Measurements from ENCODE around the gene ITPR1.
A peak's percentile ranks its signal among the peaks of the same experiment; 100 is the strongest.

Gene ITPR1

GRCh38 chr3:4533489-4534443, 40.6 kb downstream of the ITPR1 start (continued):
- TF ChIP-seq INSM2 (tag by site-specific recombination; IDR thresholded peaks at IDR 0.05) = no peak
- TF ChIP-seq ZBTB7A (tag by site-specific recombination; IDR thresholded peaks at IDR 0.05; ENCODE audit: low read depth) = no peak
- no peak for TF ChIP-seq ZSCAN23 (tag by site-specific recombination; IDR thresholded peaks at IDR 0.05)
- peak; percentile 59 for TF ChIP-seq SP7 (tag by site-specific recombination; IDR thresholded peaks at IDR 0.05)
- peak; percentile 36; the same call in 1 of the 2 replicates for TF ChIP-seq ZBTB20 (tag by site-specific recombination; IDR thresholded peaks at IDR 0.05)
- TF ChIP-seq OVOL3 (tag by site-specific recombination; IDR thresholded peaks at IDR 0.05) = no peak
- 0 out of 2 replicates have a peak, but pooled peaks have one; percentile 45 for TF ChIP-seq ZNF580 (tag by site-specific recombination; IDR thresholded peaks at IDR 0.05)
- TF ChIP-seq ZNF596 (tag by site-specific recombination; IDR thresholded peaks at IDR 0.05) = no peak
- no peak for TF ChIP-seq ZNF558 (tag by site-specific recombination; IDR thresholded peaks at IDR 0.05)
- TF ChIP-seq ZNF449 (tag by site-specific recombination; IDR thresholded peaks at IDR 0.05) = no peak
- TF ChIP-seq ZNF549 (tag by site-specific recombination; IDR thresholded peaks at IDR 0.05) = no peak
- no peak for TF ChIP-seq ZNF626 (tag by site-specific recombination; IDR thresholded peaks at IDR 0.05)
- TF ChIP-seq ZFP41 (tag by site-specific recombination; IDR thresholded peaks at IDR 0.05; ENCODE audit: borderline replicate concordance) = no peak
- no peak for TF ChIP-seq ZNF426 (tag by site-specific recombination; IDR thresholded peaks at IDR 0.05)
- no peak for TF ChIP-seq ZSCAN4 (tag by site-specific recombination; IDR thresholded peaks at IDR 0.05)
- TF ChIP-seq HIC1 (tag by site-specific recombination; IDR thresholded peaks at IDR 0.05) = no peak; the same call in 1 of the 2 replicates
- peak; percentile 55; the same call in 1 of the 2 replicates for TF ChIP-seq ZXDB (tag by site-specific recombination; IDR thresholded peaks at IDR 0.05)
- TF ChIP-seq ZNF660 (tag by site-specific recombination; IDR thresholded peaks at IDR 0.05) = no peak
- peak; percentile 56; the same call in 1 of the 2 replicates for TF ChIP-seq ZNF610 (tag by site-specific recombination; IDR thresholded peaks at IDR 0.05; ENCODE audit: borderline replicate concordance)
- no peak for TF ChIP-seq ZNF510 (tag by site-specific recombination; IDR thresholded peaks at IDR 0.05; ENCODE audit: insufficient replicate concordance)
- TF ChIP-seq ZNF707 (tag by site-specific recombination; IDR thresholded peaks at IDR 0.05) = no peak
- TF ChIP-seq ZNF138 (tag by site-specific recombination; IDR thresholded peaks at IDR 0.05; ENCODE audit: borderline replicate concordance) = no peak
- TF ChIP-seq ZSCAN30 (tag by site-specific recombination; IDR thresholded peaks at IDR 0.05) = no peak
- TF ChIP-seq ZSCAN16 (tag by site-specific recombination; IDR thresholded peaks at IDR 0.05) = 0 out of 2 replicates have a peak, but pooled peaks have one; percentile 55
- TF ChIP-seq RBAK (tag by site-specific recombination; IDR thresholded peaks at IDR 0.05) = no peak
- no peak for TF ChIP-seq ZNF16 (tag by site-specific recombination; IDR thresholded peaks at IDR 0.05; ENCODE audit: low read depth)
- TF ChIP-seq ZBTB11 (tag by site-specific recombination; conservative IDR thresholded peaks at IDR 0.05; ENCODE audit: low read depth) = no peak
- no peak for TF ChIP-seq ZNF48 (tag by site-specific recombination; IDR thresholded peaks at IDR 0.05)
- no peak for TF ChIP-seq KLF8 (tag by site-specific recombination; IDR thresholded peaks at IDR 0.05)

Data from HEK293 (cell line).